GM19240 (cell line): ENCODE results near the gene LRRC28.

Source experiments
- DNase-seq: peaks from one replicate; pipeline ENCODE4 v3.0.0; 2011; ENCODE audit warnings: low spot score; ENCODE audit not compliant: insufficient read length

LRRC28 gene

GRCh38 chr15:99249270-99249841, 1.9 kb upstream of the LRRC28 start, which contains the start of gene TTC23:
Gene TTC23 (minus strand): TSS chr15:99249581. CDS start chr15:99228712, 20,869 bp downstream.
- DNase-seq: no peak

GRCh38 chr15:99250001-99250400, 1.3 kb upstream of the LRRC28 start:
- DNase-seq: no peak

GRCh38 chr15:99250494-99250856, 806 bp upstream of the LRRC28 start:
- no peak for DNase-seq

- DNase-seq: no peak
Measured at GRCh38 chr15:99252326-99252725, 1.0 kb downstream of the LRRC28 start.

- DNase-seq: no peak
Measured at GRCh38 chr15:99253381-99254090, 2.3 kb downstream of the LRRC28 start.

- DNase-seq: no peak
Measured at GRCh38 chr15:99257107-99257750, 5.9 kb downstream of the LRRC28 start.

GRCh38 chr15:99264125-99264524, 12.8 kb downstream of the LRRC28 start:
- DNase-seq: no peak

GRCh38 chr15:99265541-99266070, 14.3 kb downstream of the LRRC28 start:
- no peak for DNase-seq

GRCh38 chr15:99267957-99268356, 16.7 kb downstream of the LRRC28 start:
- no peak for DNase-seq

GRCh38 chr15:99268431-99268830, 17.1 kb downstream of the LRRC28 start:
- DNase-seq: no peak

- DNase-seq: no peak
Measured at GRCh38 chr15:99273801-99274200, 22.5 kb downstream of the LRRC28 start.

GRCh38 chr15:99275061-99275460, 23.8 kb downstream of the LRRC28 start:
- no peak for DNase-seq

- DNase-seq: no peak
Measured at GRCh38 chr15:99275525-99276128, 24.3 kb downstream of the LRRC28 start.

GRCh38 chr15:99279290-99279689, 28.0 kb downstream of the LRRC28 start:
- DNase-seq: no peak

- DNase-seq: no peak
Measured at GRCh38 chr15:99279827-99280226, 28.5 kb downstream of the LRRC28 start.

GRCh38 chr15:99282121-99282520, 30.8 kb downstream of the LRRC28 start:
- DNase-seq: no peak

- no peak for DNase-seq
Measured at GRCh38 chr15:99282586-99282985, 31.3 kb downstream of the LRRC28 start.

- no peak for DNase-seq
Measured at GRCh38 chr15:99283717-99284116, 32.4 kb downstream of the LRRC28 start.

- no peak for DNase-seq
Measured at GRCh38 chr15:99291643-99292042, 40.4 kb downstream of the LRRC28 start.

GRCh38 chr15:99295840-99296239, 44.6 kb downstream of the LRRC28 start:
- no peak for DNase-seq

- DNase-seq: no peak
Measured at GRCh38 chr15:99296386-99296785, 45.1 kb downstream of the LRRC28 start.

GRCh38 chr15:99303907-99304306, 52.6 kb downstream of the LRRC28 start:
- DNase-seq: no peak
